ENCODE data around the gene NTRK3. TPM values are rescaled to one million over a fixed set of nuclear protein-coding genes. Genes with fewer than 3 reads are reported as not detected.

The NTRK3 gene
- polyA plus RNA-seq, 1 donor from 2014 or later = 42.7 TPM

- H3K4me2 ChIP-seq (ENCODE audit: low read length) = no peak overlapping the region
- peaks cover 4% of the 10 kb centered on the region for H3K36me3 ChIP-seq (ENCODE audit: insufficient read depth, low read length)
- H4K20me1 ChIP-seq (ENCODE audit: insufficient read depth) = peaks cover under 1% of the 10 kb centered on the region
- no peak overlapping the region for H3K9ac ChIP-seq (ENCODE audit: low read length)
- no peaks in the 10 kb centered on the region for H3K27me3 ChIP-seq (ENCODE audit: insufficient read depth, low read depth, low read length)
- H3F3A ChIP-seq (ENCODE audit: insufficient read depth, low read length, poor library complexity, severe bottlenecking) = no peaks in the 10 kb centered on the region
- H2AFZ ChIP-seq (ENCODE audit: low read depth, low read length) = no peak overlapping the region
- TF ChIP-seq EP300 (conservative IDR thresholded peaks at IDR 0.05; ENCODE audit: poor library complexity, severe bottlenecking) (no peak), CTCF (IDR thresholded peaks at IDR 0.05; ENCODE audit: poor library complexity, severe bottlenecking) (no peak), TAF1 (IDR thresholded peaks at IDR 0.05; ENCODE audit: low read depth) (no peak), POLR2AphosphoS5 (IDR thresholded peaks at IDR 0.05) (no peak), SMC3 (conservative IDR thresholded peaks at IDR 0.05; ENCODE audit: poor library complexity) (no peak), RAD21 (conservative IDR thresholded peaks at IDR 0.05) (no peak), MXI1 (conservative IDR thresholded peaks at IDR 0.05; ENCODE audit: poor library complexity, severe bottlenecking) (no peak), EZH2 (IDR thresholded peaks at IDR 0.05; ENCODE audit: borderline replicate concordance, insufficient read depth, low read length, poor library complexity, severe bottlenecking) (no peak), REST (IDR thresholded peaks at IDR 0.05; ENCODE audit: borderline replicate concordance) (no peak)
- H3K9me2 ChIP-seq (ENCODE audit: insufficient read depth, low read length) = no peaks in the 10 kb centered on the region
- H3K9me3 ChIP-seq (ENCODE audit: low read length) = no peaks in the 10 kb centered on the region
- no peaks in the 10 kb centered on the region for H3K79me2 ChIP-seq (replicated peaks; ENCODE audit: insufficient read depth, low read length)
- no peak overlapping the region for H3K27ac ChIP-seq (ENCODE audit: low read length)
- no peak overlapping the region for H3K4me3 ChIP-seq (ENCODE audit: low read length)
Measured at GRCh38 chr15:88178631-88179030, 77.9 kb downstream of the NTRK3 start.

GRCh38 chr15:88177451-88177850, 79.1 kb downstream of the NTRK3 start:
- no peak overlapping the region for H3K27ac ChIP-seq (ENCODE audit: low read length)
- no peaks in the 10 kb centered on the region for H3K79me2 ChIP-seq (replicated peaks; ENCODE audit: insufficient read depth, low read length)
- H3K9me2 ChIP-seq (ENCODE audit: insufficient read depth, low read length) = no peaks in the 10 kb centered on the region
- peaks cover 3% of the 10 kb centered on the region for H4K20me1 ChIP-seq (ENCODE audit: insufficient read depth)
- no peaks in the 10 kb centered on the region for H3F3A ChIP-seq (ENCODE audit: insufficient read depth, low read length, poor library complexity, severe bottlenecking)
- H3K27me3 ChIP-seq (ENCODE audit: insufficient read depth, low read depth, low read length) = no peaks in the 10 kb centered on the region
- no peak overlapping the region for H3K4me3 ChIP-seq (ENCODE audit: low read length)
- H3K9ac ChIP-seq (ENCODE audit: low read length) = no peak overlapping the region
- H3K4me2 ChIP-seq (ENCODE audit: low read length) = no peak overlapping the region
- H3K9me3 ChIP-seq (ENCODE audit: low read length) = no peaks in the 10 kb centered on the region
- H2AFZ ChIP-seq (ENCODE audit: low read depth, low read length) = no peak overlapping the region
- no peak for TF ChIP-seq CTCF (IDR thresholded peaks at IDR 0.05; ENCODE audit: poor library complexity, severe bottlenecking)
- no peak for TF ChIP-seq SMC3 (conservative IDR thresholded peaks at IDR 0.05; ENCODE audit: poor library complexity)
- TF ChIP-seq TAF1 (IDR thresholded peaks at IDR 0.05; ENCODE audit: low read depth) = no peak
- no peak for TF ChIP-seq REST (IDR thresholded peaks at IDR 0.05; ENCODE audit: borderline replicate concordance)
- TF ChIP-seq RAD21 (conservative IDR thresholded peaks at IDR 0.05) = no peak
- no peak for TF ChIP-seq EZH2 (IDR thresholded peaks at IDR 0.05; ENCODE audit: borderline replicate concordance, insufficient read depth, low read length, poor library complexity, severe bottlenecking)
- TF ChIP-seq POLR2AphosphoS5 (IDR thresholded peaks at IDR 0.05) = no peak
- no peak for TF ChIP-seq MXI1 (conservative IDR thresholded peaks at IDR 0.05; ENCODE audit: poor library complexity, severe bottlenecking)
- no peak for TF ChIP-seq EP300 (conservative IDR thresholded peaks at IDR 0.05; ENCODE audit: poor library complexity, severe bottlenecking)
- peaks cover 4% of the 10 kb centered on the region for H3K36me3 ChIP-seq (ENCODE audit: insufficient read depth, low read length)

All from neural cell (in vitro differentiated cells).